Esophagus mucosa (tissue), 1 donor: ENCODE measurements around the gene GJB1. TPM values are rescaled to one million over a fixed set of nuclear protein-coding genes. Genes with fewer than 3 reads are reported as not detected.

ENCODE experiments used
- ATAC-seq: fragments of 200-7000 bp; cut with Tn5 transposase; one replicate; pipeline ENCODE4 v1.9.1; 2020
- total RNA-seq: library from RNA; stranded (reverse); gene quantifications from one replicate; pipeline ENCODE4 v1.2.4, GENCODE V29; 2023
- donor health status: DM: yes; HTN: yes; CAD: no.

GJB1 gene
- total RNA-seq, 1 donor from 2014 or later: 0.12 TPM

- ATAC-seq: no peak
These were observed 7.6 kb upstream of the GJB1 start for GRCh38 chrX:71215338-71215912.

DNA sequence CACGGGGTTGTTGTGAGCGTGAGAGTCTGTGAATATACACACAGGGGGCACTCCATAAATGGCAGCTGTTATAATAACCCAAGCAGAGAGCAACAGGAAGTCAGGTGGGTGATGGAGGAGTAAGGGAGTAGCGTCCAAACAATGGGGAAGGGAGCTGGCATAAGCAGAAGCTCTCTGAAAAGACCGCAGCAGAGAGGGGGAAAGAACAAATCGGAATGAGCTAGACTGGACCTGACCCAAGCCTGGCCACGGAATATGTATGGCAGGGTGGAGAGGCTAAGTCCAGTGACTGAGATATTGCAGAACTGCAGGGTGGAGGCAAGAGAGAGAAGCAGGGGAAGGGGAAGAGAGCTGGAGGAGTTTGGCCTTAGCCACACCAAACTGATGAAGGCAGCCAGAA, 6.5 kb upstream of the GJB1 start:
- ATAC-seq: no peak

GRCh38 chrX:71217298-71217697, 5.7 kb upstream of the GJB1 start:
- no peak for ATAC-seq

DNA sequence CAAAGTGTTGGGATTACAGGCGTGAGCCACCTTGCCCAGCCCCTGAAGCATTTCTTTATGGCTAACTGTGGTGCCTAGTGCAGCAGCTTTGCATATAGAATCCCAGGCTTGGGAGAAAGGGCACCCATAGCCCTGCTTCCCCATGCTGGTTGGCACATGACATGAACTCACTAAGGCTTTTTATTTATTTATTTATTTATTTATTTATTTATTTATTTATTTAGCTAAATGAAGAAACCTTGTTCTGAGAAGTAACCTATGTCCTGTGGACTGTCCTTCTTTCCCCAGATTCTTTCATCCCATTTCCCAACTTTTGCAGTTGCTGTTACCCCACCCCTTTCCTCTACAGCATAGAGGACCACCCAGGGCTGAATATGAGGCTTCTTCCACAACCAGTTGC, 1.9 kb upstream of the GJB1 start:
- ATAC-seq: no peak

DNA sequence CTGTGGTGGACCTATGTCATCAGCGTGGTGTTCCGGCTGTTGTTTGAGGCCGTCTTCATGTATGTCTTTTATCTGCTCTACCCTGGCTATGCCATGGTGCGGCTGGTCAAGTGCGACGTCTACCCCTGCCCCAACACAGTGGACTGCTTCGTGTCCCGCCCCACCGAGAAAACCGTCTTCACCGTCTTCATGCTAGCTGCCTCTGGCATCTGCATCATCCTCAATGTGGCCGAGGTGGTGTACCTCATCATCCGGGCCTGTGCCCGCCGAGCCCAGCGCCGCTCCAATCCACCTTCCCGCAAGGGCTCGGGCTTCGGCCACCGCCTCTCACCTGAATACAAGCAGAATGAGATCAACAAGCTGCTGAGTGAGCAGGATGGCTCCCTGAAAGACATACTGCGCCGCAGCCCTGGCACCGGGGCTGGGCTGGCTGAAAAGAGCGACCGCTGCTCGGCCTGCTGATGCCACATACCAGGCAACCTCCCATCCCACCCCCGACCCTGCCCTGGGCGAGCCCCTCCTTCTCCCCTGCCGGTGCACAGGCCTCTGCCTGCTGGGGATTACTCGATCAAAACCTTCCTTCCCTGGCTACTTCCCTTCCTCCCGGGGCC, 1.2 kb downstream of the GJB1 start:
- peak; percentile 25 for ATAC-seq

DNA sequence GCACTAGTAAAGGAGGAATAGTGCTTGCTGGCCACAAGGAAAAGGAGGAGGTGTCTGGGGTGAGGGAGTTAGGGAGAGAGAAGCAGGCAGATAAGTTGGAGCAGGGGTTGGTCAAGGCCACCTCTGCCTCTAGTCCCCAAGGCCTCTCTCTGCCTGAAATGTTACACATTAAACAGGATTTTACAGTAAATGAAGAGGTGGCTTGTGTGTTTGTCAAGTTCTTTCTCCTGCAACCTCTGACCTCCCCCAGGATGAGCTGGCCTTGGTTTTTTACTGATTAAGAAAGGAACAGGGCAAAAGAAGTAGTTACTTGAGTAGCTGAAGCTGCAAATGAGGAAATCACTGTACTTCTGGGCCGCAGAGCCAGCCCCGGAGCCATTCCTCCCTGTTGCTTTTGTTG, 2.0 kb downstream of the GJB1 start:
- no peak for ATAC-seq

DNA sequence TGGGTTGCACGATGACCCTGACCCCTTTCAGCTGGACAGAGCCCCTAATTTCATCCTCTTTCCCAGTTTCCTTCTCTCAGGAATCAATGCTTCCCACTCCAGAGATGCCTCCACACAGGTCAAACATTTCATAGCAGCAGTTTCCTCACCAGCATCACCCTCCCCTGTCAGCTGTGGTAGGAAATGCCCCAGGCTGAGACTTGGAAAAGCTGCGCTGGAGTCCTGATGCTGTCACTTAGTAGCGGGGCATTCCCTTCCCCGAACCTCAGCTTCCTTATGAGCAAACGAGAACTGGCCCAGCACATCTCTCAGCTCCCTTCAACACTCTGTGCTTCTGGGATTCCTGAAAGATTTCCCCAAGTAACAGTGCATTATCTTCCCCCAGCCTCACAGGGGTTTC, 2.7 kb downstream of the GJB1 start:
- ATAC-seq: no peak

GRCh38 chrX:71227370-71228062, 4.5 kb downstream of the GJB1 start:
- ATAC-seq: no peak

DNA sequence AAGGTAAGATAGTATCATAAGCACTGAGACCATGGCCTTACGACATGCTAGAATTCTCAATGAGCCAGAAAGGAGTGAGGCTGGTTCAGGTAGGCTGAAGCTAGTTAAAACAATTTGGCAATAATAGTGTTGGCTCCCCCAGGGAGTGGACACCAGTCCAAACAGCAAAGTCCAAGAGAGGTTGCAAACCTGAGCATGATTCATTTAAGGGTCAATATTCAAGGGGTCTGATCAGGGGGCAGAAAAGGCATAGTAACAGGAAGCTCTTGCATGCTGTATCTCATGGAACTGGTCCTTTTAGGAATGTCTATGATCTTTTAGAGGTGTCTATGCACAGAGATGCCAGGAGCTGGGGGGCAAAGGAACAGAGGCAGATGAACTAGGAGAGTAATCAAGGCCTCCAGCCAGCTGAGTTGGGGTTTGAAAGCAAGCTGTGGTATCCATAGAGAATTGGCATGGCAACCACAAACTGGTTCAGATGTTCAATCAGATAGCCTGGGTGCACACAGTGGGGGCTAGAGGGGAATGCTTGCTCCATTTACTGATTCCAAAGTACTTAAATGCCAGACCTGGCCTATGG, 5.1 kb downstream of the GJB1 start:
- no peak for ATAC-seq

DNA sequence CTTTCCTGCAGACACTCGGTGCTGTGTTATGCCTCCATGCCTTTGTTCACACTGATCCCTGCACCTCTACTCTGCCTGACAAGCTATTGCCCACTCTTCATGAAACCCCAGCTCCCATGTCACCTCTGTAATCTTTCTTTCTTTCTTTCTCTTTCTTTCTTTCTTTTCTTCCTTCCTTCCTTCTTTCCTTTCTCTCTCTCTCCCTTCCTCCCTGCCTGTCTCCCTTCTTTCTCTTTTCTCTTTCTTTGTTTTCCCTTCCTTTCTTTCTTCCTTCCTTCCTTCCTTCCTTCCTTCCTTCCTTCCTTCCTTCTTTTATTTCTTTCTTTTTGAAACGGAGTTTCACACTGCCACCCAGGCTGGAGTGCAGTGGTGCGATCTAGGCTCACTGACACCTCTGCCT, 12.5 kb downstream of the GJB1 start:
- no peak for ATAC-seq

GRCh38 chrX:71236836-71237235, 13.8 kb downstream of the GJB1 start:
- ATAC-seq: no peak

DNA sequence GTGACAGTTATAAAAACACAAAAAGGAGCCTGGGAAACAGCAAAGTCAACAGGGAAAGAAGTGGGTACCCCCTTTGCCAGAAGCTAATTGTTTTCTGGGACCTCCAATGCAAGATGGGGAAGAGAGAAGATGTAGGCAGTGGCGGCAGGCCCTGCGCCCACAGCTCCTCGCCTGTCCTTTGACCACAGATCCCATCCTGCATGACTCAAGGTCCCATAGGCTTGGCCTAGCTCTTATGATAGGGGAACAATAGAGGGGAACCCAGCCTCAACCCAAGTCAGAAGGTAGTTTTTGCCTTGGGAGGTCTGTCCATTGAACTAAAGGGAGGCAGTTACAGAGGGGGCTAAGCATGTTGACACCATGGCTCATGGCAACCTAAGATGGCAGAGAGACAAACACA, 16.8 kb downstream of the GJB1 start:
- no peak for ATAC-seq

DNA sequence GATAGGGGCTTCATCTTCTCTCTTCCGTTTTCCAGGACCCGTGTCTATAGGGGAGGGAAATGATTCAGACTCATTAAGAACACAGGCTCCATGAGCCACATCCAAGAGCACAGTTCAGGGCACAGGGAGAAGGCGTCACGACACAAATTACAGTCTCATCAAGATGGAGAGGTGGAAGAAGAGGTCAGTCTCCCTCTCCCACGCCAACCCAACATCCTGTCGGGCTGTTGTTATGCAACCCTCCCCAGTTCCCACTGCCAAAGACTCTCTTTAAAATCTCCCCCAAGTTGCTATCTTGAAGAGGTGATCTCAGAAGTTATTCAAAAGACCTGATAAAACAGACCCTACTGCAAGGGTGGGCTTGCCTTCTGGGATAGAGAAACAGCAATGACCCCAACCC, 18.3 kb downstream of the GJB1 start:
- no peak for ATAC-seq

GRCh38 chrX:71244359-71245128, 21.5 kb downstream of the GJB1 start:
- ATAC-seq: no peak

GRCh38 chrX:71245159-71245558, 22.1 kb downstream of the GJB1 start:
- peak; percentile 85 for ATAC-seq

GRCh38 chrX:71250841-71251240, 27.8 kb downstream of the GJB1 start:
- ATAC-seq: no peak

DNA sequence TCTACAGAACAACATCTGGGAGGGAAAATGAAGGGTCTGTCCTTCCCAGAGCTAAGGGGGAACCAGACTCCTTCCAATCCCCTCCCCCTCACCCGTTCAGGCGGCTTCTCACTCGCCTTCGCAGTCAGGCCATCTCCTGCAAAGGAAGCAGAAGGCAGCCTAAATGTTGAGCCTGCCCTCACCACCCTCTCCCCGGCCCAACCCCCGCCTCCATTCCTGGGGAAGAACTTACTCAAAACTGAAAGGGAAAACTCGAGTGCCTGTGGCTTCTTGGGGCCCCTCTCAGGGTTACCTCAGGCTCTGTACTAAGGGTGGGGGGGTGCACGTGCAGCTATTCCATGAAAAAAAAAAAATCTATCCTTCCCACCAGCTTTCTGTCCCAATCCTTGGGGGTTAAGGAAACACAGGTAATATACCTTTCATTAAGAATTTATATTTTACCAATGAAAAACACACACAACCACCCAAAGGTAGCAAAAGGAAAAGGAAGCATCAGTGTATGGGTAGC, 28.5 kb downstream of the GJB1 start:
- no peak for ATAC-seq

GRCh38 chrX:71252221-71252620, 29.2 kb downstream of the GJB1 start:
- ATAC-seq: no peak

DNA sequence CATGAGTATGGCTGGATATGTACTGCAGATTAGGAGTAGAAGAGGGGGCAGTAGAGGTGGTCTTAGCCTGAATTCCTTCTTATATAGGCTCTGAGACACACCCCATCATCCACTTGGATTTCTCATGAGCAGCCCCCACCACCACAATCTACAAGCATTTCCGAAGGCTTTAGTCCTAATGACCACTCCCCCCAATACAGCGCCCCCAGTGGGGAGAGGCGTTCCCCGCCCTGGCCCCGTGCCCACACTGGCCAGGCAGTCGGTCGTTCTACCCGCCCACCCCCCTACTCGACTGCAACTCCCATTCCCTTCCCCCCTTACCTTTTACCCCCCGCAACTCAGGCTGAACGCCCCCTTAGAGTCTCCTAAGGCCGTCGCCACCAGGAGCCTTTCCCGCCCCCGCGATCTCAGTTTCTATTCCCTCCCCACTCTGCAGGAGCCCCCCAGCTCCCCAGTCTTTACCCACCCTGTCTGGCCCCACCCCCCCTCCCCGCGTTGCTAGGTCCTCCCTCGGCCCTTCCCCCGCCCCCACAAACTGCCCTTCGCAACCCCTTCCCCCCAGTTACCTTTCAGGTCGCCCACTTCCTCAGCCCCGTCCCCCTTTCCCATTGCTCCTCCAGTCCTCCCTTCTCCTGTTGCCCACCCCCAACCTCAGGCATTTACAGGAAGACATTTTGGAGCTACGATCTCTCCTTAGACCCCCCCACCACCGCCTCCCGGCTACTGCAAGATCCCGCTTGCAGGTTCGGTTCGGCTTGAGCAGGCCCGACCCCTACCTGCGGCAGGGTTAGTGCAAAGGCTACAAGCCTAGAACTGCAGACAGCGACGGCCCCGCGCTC, 30.4 kb downstream of the GJB1 start:
- no peak for ATAC-seq

- ATAC-seq: peak; percentile 91
These were observed 31.3 kb downstream of the GJB1 start, which contains the start of gene ZMYM3 for GRCh38 chrX:71254092-71254963. ZMYM3 (minus strand) TSS chrX:71254140; CDS start chrX:71253255, 885 bp downstream.

DNA sequence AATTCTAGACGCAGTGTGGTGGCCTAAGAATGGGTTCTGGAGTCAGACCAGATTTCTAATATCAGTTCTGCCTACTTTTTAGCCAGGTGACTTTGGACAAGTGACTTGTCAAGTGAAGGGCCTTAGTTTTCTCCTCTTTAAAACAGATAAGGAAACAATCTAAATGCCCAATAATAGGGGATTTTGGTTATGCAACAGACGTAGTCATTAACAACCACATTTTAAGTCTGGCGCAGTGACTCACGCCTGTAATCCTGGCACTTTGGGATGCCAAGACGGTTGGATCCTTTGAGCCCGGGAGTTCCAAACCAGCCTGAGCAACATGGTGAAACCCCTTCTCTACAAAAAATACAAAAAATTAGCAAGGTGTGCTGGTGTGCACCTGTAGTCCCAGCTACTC, 33.0 kb downstream of the GJB1 start:
- no peak for ATAC-seq
